Colonic mucosa (tissue), 4 donors: Measurements from ENCODE around the gene ESR2. TPM values are rescaled to one million over a fixed set of nuclear protein-coding genes. Genes with fewer than 3 reads are reported as not detected.

Source experiments
- DNase-seq: peaks from one replicate; pipeline ENCODE4 v3.0.0-alpha.2; 2020
- H3K27ac ChIP-seq: fragments of 200-600 bp; one replicate; pipeline ENCODE4 v1.8.0; 2021
- H3K27me3 ChIP-seq: fragments of 200-600 bp; one replicate; pipeline ENCODE4 v1.8.0; 2021
- H3K36me3 ChIP-seq: fragments of 200-600 bp; one replicate; pipeline ENCODE4 v1.8.0; 2021
- H3K4me1 ChIP-seq: fragments of 200-600 bp; one replicate; pipeline ENCODE4 v1.8.0; 2021; ENCODE audit warnings: mild to moderate bottlenecking
- H3K4me3 ChIP-seq: fragments of 200-600 bp; one replicate; pipeline ENCODE4 v1.8.0; 2021
- H3K9ac ChIP-seq, 2 donors: one replicate each; pipeline ENCODE4 v1.7.0; 2013; ENCODE audit warnings: control low read depth in 2 of 2, low read depth in 2 of 2, low read length in 2 of 2
- H3K9me3 ChIP-seq: fragments of 200-600 bp; one replicate; pipeline ENCODE4 v1.8.0; 2021
- CTCF ChIP-seq: fragments of 200-600 bp; IDR thresholded peaks from one replicate; pipeline ENCODE4 v1.8.0; 2022; ENCODE audit warnings: antibody characterized with exemption, mild to moderate bottlenecking
- intact Hi-C: fragments of 100-400 bp; cut with DNase I; formaldehyde crosslinking; loops from one replicate; pipeline ENCODE4 v1.14.1; 2022
- total RNA-seq, 2 donors: library from RNA; stranded (reverse); fragmentation: NEBNext Ultra II Directional in 1 of 2; extraction: Animal tissue kit (Norgen Biotek cat#: 25700) in 1 of 2; gene quantifications; one replicate each; pipeline ENCODE4 v1.2.1, GENCODE V29; 2021
- donor health status: healthy.
- donor health status: DM: no; HTN: no; CAD: no.
- donor health status: DM: no; HTN: no; CAD: no.

The ESR2 gene
- total RNA-seq, 2 donors from 2014 or later, result 0.42 to 0.85 TPM

- no peak for DNase-seq
- TF ChIP-seq CTCF, result no peak
- intact Hi-C loops, result no loop called here
- H3K27me3 ChIP-seq, result no peaks in the 10 kb centered on the region
- no peak overlapping the region for H3K27ac ChIP-seq
- no peak overlapping the region for H3K4me3 ChIP-seq
- H3K4me1 ChIP-seq, result no peaks in the 10 kb centered on the region
- no peaks in the 10 kb centered on the region for H3K9me3 ChIP-seq
- no peak overlapping the region for H3K9ac ChIP-seq
- peaks cover 30% of the 10 kb centered on the region for H3K36me3 ChIP-seq
Observed at GRCh38 chr14:64220466-64220865, 73.7 kb downstream of the ESR2 start.

- peaks cover 30% of the 10 kb centered on the region for H3K36me3 ChIP-seq
- TF ChIP-seq CTCF, result no peak
Observed at GRCh38 chr14:64220056-64220455, 74.1 kb downstream of the ESR2 start.

GRCh38 chr14:64218344-64219240, 75.6 kb downstream of the ESR2 start:
- Histone ChIP-seq H3K36me3 (peaks cover 36% of the 10 kb centered on the region), H3K9ac (no peak overlapping the region), H3K4me1 (no peaks in the 10 kb centered on the region), H3K9me3 (no peaks in the 10 kb centered on the region), H3K27me3 (no peaks in the 10 kb centered on the region), H3K27ac (no peak overlapping the region), H3K4me3 (no peak overlapping the region)
- intact Hi-C loops, result no loop called here
- DNase-seq, result no peak
- no peak for TF ChIP-seq CTCF

More at GRCh38 chr14:64220056-64220455, 74.1 kb downstream of the ESR2 start:
- no peaks in the 10 kb centered on the region for H3K27me3 ChIP-seq
- no peak overlapping the region for H3K9ac ChIP-seq
- H3K4me1 ChIP-seq, result no peaks in the 10 kb centered on the region
- intact Hi-C loops, result no loop called here
- H3K27ac ChIP-seq, result no peak overlapping the region
- no peak overlapping the region for H3K4me3 ChIP-seq
- no peaks in the 10 kb centered on the region for H3K9me3 ChIP-seq
- no peak for DNase-seq

- no peak for TF ChIP-seq CTCF
- no peak overlapping the region for H3K9ac ChIP-seq
- H3K27me3 ChIP-seq, result no peaks in the 10 kb centered on the region
- intact Hi-C loops, result no loop called here
- DNase-seq, result no peak
- H3K9me3 ChIP-seq, result no peaks in the 10 kb centered on the region
- no peaks in the 10 kb centered on the region for H3K4me1 ChIP-seq
- peaks cover 32% of the 10 kb centered on the region for H3K36me3 ChIP-seq
- H3K4me3 ChIP-seq, result no peak overlapping the region
- no peak overlapping the region for H3K27ac ChIP-seq
Observed at GRCh38 chr14:64217834-64218233, 76.3 kb downstream of the ESR2 start.

GRCh38 chr14:64217308-64217707, 76.9 kb downstream of the ESR2 start:
- Histone ChIP-seq H3K36me3 (peaks cover 32% of the 10 kb centered on the region), H3K9ac (no peak overlapping the region), H3K4me3 (no peak overlapping the region), H3K27me3 (no peaks in the 10 kb centered on the region), H3K27ac (no peak overlapping the region), H3K4me1 (no peaks in the 10 kb centered on the region), H3K9me3 (no peaks in the 10 kb centered on the region)
- no peak for TF ChIP-seq CTCF
- no peak for DNase-seq
- intact Hi-C loops, result no loop called here
